K562 (cell line): ENCODE results near the gene TBXAS1. TPM values are rescaled to one million over a fixed set of nuclear protein-coding genes. Genes with fewer than 3 reads are reported as not detected.

Source experiments
- ATAC-seq: fragments of 200-7000 bp; cut with Tn5 transposase; 3 replicates; pipeline ENCODE4 v1.9.1; 2020; ENCODE audit warnings: moderate library complexity
- BruUV-seq: library from RNA; stranded (reverse); fragments of 400-500 nt; replicated peaks from 2 replicates; lab custom pipeline; 2021; lab: Mats Ljungman, UMichigan
- CTCF ChIA-PET: fragments of 300-600 bp; formaldehyde crosslinking; extraction: SDS; loops from one replicate; lab custom pipeline; 2021; ENCODE audit warnings: low intra/inter-chr PET ratio; lab: Yijun Ruan, JAX
- POLR2A ChIA-PET: fragments of 300-600, 350-650 bp; sonication (Branson Sonifier 250); formaldehyde crosslinking; extraction: SDS; loops from one replicate; lab custom pipeline; 2021; ENCODE audit warnings: antibody characterized with exemption, inconsistent platforms; lab: Yijun Ruan, JAX
- DNase-seq, 4 experiments: peaks; one replicate each; pipeline versions ENCODE4 v3.0.0 to v3.0.0-alpha.2; 2011 to 2018; ENCODE audit warnings: low spot score in 3 of 4, mixed read lengths in 3 of 4; ENCODE audit errors: extremely low read depth in 1 of 4
- FAIRE-seq: peaks from 2 replicates; lab custom pipeline; 2011; peaks lifted over from hg19 to GRCh38; lab: Jason Lieb, UNC
- H2AFZ ChIP-seq: 2 replicates; pipeline ENCODE4 v1.6.0; 2011; ENCODE audit warnings: low read depth, low read length, control low read depth, inconsistent platforms
- H3K27ac ChIP-seq: fragments of 200-600 bp; 3 replicates; pipeline ENCODE4 v1.8.0; 2011; ENCODE audit warnings: low read depth, mild to moderate bottlenecking, control low read depth, inconsistent platforms, low read length, moderate library complexity, mixed read lengths; ENCODE audit errors: extremely low read depth
- H3K27me3 ChIP-seq, 2 experiments: fragments of 300-600 bp in 1 of 2; 2 replicates in 1 of 2; 3 replicates in 1 of 2; pipeline versions ENCODE4 v1.6.0 to v1.8.0; 2011; ENCODE audit warnings: inconsistent platforms in 2 of 2, low read length in 2 of 2, mild to moderate bottlenecking in 1 of 2, mixed read lengths in 1 of 2, moderate library complexity in 1 of 2; ENCODE audit not compliant: control insufficient read depth in 2 of 2, insufficient read depth in 2 of 2
- H3K36me3 ChIP-seq: fragments of 300-600 bp; 3 replicates; pipeline ENCODE4 v1.8.0; 2011; ENCODE audit warnings: mild to moderate bottlenecking, low read length, inconsistent platforms; ENCODE audit not compliant: control insufficient read depth, insufficient read depth
- H3K4me1 ChIP-seq, 2 experiments: fragments of 200-600 bp in 1 of 2; replicated peaks in 1 of 2; 2 replicates in 1 of 2; 3 replicates in 1 of 2; pipeline versions ENCODE4 v1.5.1 to v1.8.0; 2011; ENCODE audit warnings: inconsistent platforms in 2 of 2, low read length in 2 of 2, mild to moderate bottlenecking in 1 of 2, mixed read lengths in 1 of 2, moderate library complexity in 1 of 2; ENCODE audit not compliant: control insufficient read depth in 2 of 2, insufficient read depth in 2 of 2
- H3K4me2 ChIP-seq: 2 replicates; pipeline ENCODE4 v1.6.1; 2011; ENCODE audit warnings: low read length, control low read depth, inconsistent platforms, mixed read lengths; ENCODE audit not compliant: insufficient read depth
- H3K4me3 ChIP-seq: fragments of 200-600 bp; sonication (generic), shearing (Covaris generic); 2 replicates; pipeline ENCODE4 v1.5.1; 2016; ENCODE audit warnings: control low read depth, inconsistent platforms
- H3K79me2 ChIP-seq: fragments of 200-600 bp; 3 replicates; pipeline ENCODE4 v1.8.0; 2011; ENCODE audit warnings: low read length, inconsistent platforms; ENCODE audit not compliant: control insufficient read depth, insufficient read depth
- H3K9ac ChIP-seq, 2 experiments: 2 replicates each; pipeline versions ENCODE4 v1.6.0 to v1.6.1; 2011; ENCODE audit warnings: low read depth in 2 of 2, low read length in 2 of 2, control low read depth in 1 of 2, inconsistent platforms in 1 of 2, mild to moderate bottlenecking in 1 of 2, mixed read lengths in 1 of 2; ENCODE audit not compliant: insufficient read depth in 1 of 2
- H3K9me1 ChIP-seq: one replicate; pipeline ENCODE4 v1.6.0; 2011; ENCODE audit warnings: inconsistent platforms, mild to moderate bottlenecking, low read length, moderate library complexity; ENCODE audit not compliant: control insufficient read depth, insufficient read depth
- H3K9me3 ChIP-seq: replicated peaks from 2 replicates; pipeline ENCODE4 v1.5.1; 2011; ENCODE audit warnings: low read depth, low read length, inconsistent platforms; ENCODE audit not compliant: control insufficient read depth, insufficient read depth
- H4K20me1 ChIP-seq: replicated peaks from 2 replicates; pipeline ENCODE4 v1.6.1; 2011; ENCODE audit warnings: low read length, inconsistent platforms, mixed read lengths; ENCODE audit not compliant: control insufficient read depth, insufficient read depth
- CBFA2T3 ChIP-seq: fragments of 450-650 bp; IDR thresholded peaks from 2 replicates; pipeline ENCODE4 v1.6.1; 2017
- FOXP4 ChIP-seq: sonication (generic); formaldehyde crosslinking; IDR thresholded peaks from 2 replicates; pipeline ENCODE4 v1.8.0; 2022; ENCODE audit warnings: mild to moderate bottlenecking, missing genetic modification reagents, borderline replicate concordance
- HLTF ChIP-seq: fragments of 450-650 bp; IDR thresholded peaks from 2 replicates; pipeline ENCODE4 v1.6.1; 2016
- ILF3 ChIP-seq: fragments of 450-650 bp; IDR thresholded peaks from 2 replicates; pipeline ENCODE4 v1.6.1; 2018; ENCODE audit warnings: antibody characterized with exemption, mild to moderate bottlenecking, moderate library complexity, borderline replicate concordance
- KHSRP ChIP-seq: fragments of 450-650 bp; IDR thresholded peaks from 2 replicates; pipeline ENCODE4 v1.6.1; 2017
- KLF16 ChIP-seq: IDR thresholded peaks from 2 replicates; pipeline ENCODE4 v1.6.1; 2016; ENCODE audit warnings: antibody characterized with exemption
- ZBED1 ChIP-seq: IDR thresholded peaks from 2 replicates; pipeline ENCODE4 v1.6.1; 2014
- ZNF24 ChIP-seq: fragments of 450-650 bp; IDR thresholded peaks from 2 replicates; pipeline ENCODE4 v1.6.1; 2016
- ZNF263 ChIP-seq: sonication (generic); formaldehyde crosslinking; IDR thresholded peaks from 2 replicates; pipeline ENCODE4 v1.8.0; 2022; ENCODE audit warnings: mild to moderate bottlenecking, missing genetic modification reagents, borderline replicate concordance
- ZNF277 ChIP-seq: fragments of 250-450 bp; sonication (Bioruptor Pico); IDR thresholded peaks from 2 replicates; pipeline ENCODE4 v1.8.0; 2022; ENCODE audit warnings: inconsistent platforms, mild to moderate bottlenecking, moderate library complexity, borderline replicate concordance
- ZNF589 ChIP-seq: fragments of 200-800 bp; sonication (Bioruptor generic); IDR thresholded peaks from 2 replicates; pipeline ENCODE4 v1.6.1; 2016; ENCODE audit warnings: low read depth, missing genetic modification characterization, missing compliant biosample characterization
- ZNF785 ChIP-seq: fragments of 250-450 bp; sonication (Bioruptor Pico); IDR thresholded peaks from 2 replicates; pipeline ENCODE4 v1.4.0; 2020; ENCODE audit warnings: mild to moderate bottlenecking
- WGBS: fragments of 100-300 bp; shearing (Covaris generic); methylation state at CpG from one replicate; pipeline ENCODE4 v1.1.6; 2016; ENCODE audit warnings: low coverage, mixed read lengths; ENCODE audit not compliant: insufficient coverage; ENCODE audit errors: missing lambda C conversion rate; 5-methylcytosine and 5-hydroxymethylcytosine counted together
- in situ Hi-C: fragments of 300-500 bp; cut with MboI; formaldehyde crosslinking; loops from 4 replicates; pipeline ENCODE4 v1.15.0; 2018; ENCODE audit warnings: inconsistent platforms, mixed read lengths
- intact Hi-C: fragments of 100-400 bp; cut with micrococcal nuclease; formaldehyde crosslinking; loops from 2 replicates; pipeline ENCODE4 v1.14.2; 2022
- polyA plus RNA-seq, 8 experiments: library from polyadenylated mRNA; depleted of rRNA in 4 of 8; stranded (reverse) in 5 of 8; unstranded in 3 of 8; fragments of >200 nt; fragmentation: Nextera tagmentation in 2 of 8; fragmentation: Illumina TruSeq in 1 of 8; extraction: Ambion mirVana in 2 of 8; extraction: Trizol in 1 of 8; gene quantifications; 2 replicates each; pipeline versions ENCODE4 v1.2.1 to v1.2.3, GENCODE V29; 2011 to 2014; ENCODE audit warnings: inconsistent platforms in 1 of 8, missing spikeins in 1 of 8
- total RNA-seq, 7 experiments: library from RNA; depleted of rRNA in 6 of 7; stranded (reverse); fragments of >200 nt in 6 of 7; fragmentation: Illumina TruSeq in 2 of 7; extraction: Trizol in 2 of 7; gene quantifications; 2 replicates each; pipeline versions ENCODE4 v1.2.1 to v1.2.3, GENCODE V29; 2011 to 2021; ENCODE audit warnings: low replicate concordance in 1 of 7
- TF ChIP-seq, protein P1 (sequence below): fragments of 250-450 bp; sonication (Bioruptor Pico); IDR thresholded peaks from 2 replicates; pipeline ENCODE4 v1.5.0; 2021
- TF ChIP-seq, protein P2 (sequence below): fragments of 450-650 bp; IDR thresholded peaks from 2 replicates; pipeline ENCODE4 v1.7.0; 2016; ENCODE audit warnings: borderline replicate concordance

The TBXAS1 gene
- total and polyA plus RNA-seq, 9 of the 15 experiments (the other 6 are each of a cell fraction or from before 2014, with no cell fraction given), result 1.1 to 8.3 (median 1.9) TPM

DNA sequence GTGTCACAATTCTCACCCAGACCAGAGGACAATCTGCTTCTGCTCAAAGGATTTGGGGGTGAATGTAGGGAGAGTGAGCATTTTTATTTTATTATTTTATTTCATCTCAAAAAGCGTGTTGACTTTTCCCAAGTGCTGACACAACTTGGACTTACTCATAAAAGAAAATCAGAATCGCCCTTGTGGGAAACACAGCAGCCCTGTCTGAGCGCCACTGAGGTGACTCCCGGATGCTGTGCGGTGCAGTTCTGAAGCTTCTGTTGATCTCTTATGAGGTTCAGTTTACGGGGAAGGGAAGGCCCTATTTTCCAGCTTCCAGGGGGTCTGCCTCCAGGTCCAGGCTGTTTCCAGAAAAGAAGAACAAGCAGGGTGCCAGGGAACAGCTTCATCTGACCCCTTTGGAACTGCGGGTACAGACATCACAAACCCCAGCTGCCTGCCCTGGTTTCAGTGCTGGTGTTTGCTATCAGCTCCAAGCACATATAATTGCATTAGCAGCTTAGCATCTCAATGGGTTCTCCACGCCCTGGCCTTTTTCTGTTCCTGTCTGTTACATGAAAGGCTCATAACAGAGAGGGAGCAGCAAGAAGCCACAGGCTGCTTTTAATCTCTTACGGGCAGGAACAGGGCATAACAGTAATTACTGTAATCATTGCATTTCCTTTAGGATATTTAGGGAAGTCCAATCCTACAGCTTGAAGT lies 181.3 kb downstream of the TBXAS1 start:
- TF ChIP-seq, protein P1, sequence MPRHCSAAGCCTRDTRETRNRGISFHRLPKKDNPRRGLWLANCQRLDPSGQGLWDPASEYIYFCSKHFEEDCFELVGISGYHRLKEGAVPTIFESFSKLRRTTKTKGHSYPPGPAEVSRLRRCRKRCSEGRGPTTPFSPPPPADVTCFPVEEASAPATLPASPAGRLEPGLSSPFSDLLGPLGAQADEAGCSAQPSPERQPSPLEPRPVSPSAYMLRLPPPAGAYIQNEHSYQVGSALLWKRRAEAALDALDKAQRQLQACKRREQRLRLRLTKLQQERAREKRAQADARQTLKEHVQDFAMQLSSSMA (CRISPR knock-in tag), result no peak
- TF ChIP-seq ILF3, result no peak
- TF ChIP-seq KLF16, result no peak
- no peak for TF ChIP-seq ZNF785 (CRISPR knock-in tag)
- TF ChIP-seq ZNF263, result no peak
- TF ChIP-seq HLTF, result no peak
- TF ChIP-seq, protein P2, sequence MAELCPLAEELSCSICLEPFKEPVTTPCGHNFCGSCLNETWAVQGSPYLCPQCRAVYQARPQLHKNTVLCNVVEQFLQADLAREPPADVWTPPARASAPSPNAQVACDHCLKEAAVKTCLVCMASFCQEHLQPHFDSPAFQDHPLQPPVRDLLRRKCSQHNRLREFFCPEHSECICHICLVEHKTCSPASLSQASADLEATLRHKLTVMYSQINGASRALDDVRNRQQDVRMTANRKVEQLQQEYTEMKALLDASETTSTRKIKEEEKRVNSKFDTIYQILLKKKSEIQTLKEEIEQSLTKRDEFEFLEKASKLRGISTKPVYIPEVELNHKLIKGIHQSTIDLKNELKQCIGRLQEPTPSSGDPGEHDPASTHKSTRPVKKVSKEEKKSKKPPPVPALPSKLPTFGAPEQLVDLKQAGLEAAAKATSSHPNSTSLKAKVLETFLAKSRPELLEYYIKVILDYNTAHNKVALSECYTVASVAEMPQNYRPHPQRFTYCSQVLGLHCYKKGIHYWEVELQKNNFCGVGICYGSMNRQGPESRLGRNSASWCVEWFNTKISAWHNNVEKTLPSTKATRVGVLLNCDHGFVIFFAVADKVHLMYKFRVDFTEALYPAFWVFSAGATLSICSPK, result no peak
- no peak for TF ChIP-seq KHSRP
- no peak for TF ChIP-seq ZNF24
- TF ChIP-seq FOXP4 (CRISPR knock-in tag), result no peak
- no peak for TF ChIP-seq ZBED1
- TF ChIP-seq CBFA2T3, result no peak
- no peak for TF ChIP-seq ZNF277 (CRISPR knock-in tag)
- TF ChIP-seq ZNF589 (CRISPR knock-in tag), result no peak
- no peaks in the 10 kb centered on the region for H3K36me3 ChIP-seq
- H3K27me3 ChIP-seq, result peaks cover 36 to 55% of the 10 kb centered on the region in 2 experiments
- in situ Hi-C loops, result loop anchor here (5.0 kb wide), 1 partner anchor 307 kb away; no protein-coding TSS in a partner anchor
- DNase-seq, result no peak
- no peak overlapping the region for H3K4me3 ChIP-seq
- no TSS peak for BruUV-seq
- peaks cover 4 to 9% of the 10 kb centered on the region in 2 experiments; a peak in 3 of 5 replicates for H3K4me1 ChIP-seq
- H3K79me2 ChIP-seq, result no peaks in the 10 kb centered on the region
- 10% methylated on average over 9 of the region's 9 CpGs for WGBS
- ChIA-PET POLR2A (interaction anchor here (0.6 to 0.7 kb wide), 3 partner anchors 20 to 649 kb away, joined by 3 read pairs; no protein-coding TSS in a partner anchor), CTCF (no interaction called here)
- no peaks in the 10 kb centered on the region for H3K9me3 ChIP-seq
- no peak for ATAC-seq
- H3K4me2 ChIP-seq, result no peak overlapping the region
- H3K9me1 ChIP-seq, result no peaks in the 10 kb centered on the region
- peaks cover 10% of the 10 kb centered on the region for H4K20me1 ChIP-seq
- no peak overlapping the region for H3K27ac ChIP-seq
- FAIRE-seq, result no peak
- intact Hi-C loops, result no loop called here
- no peak overlapping the region for H2AFZ ChIP-seq
- H3K9ac ChIP-seq, result no peak overlapping the region
